Stimulated activated naive CD8-positive, alpha-beta T cell treated with anti-CD3 and anti-CD28 coated beads, Interleukin-15, Interleukin-2, amounts not matched to agents 100 ng/mL and 50 ng/mL, for 24 hours (primary cell): ENCODE data around the gene RARRES2.

Experiments used
- H3K27ac Mint-ChIP-seq: one replicate; pipeline ENCODE4 v1.8.0; 2021; ENCODE audit warnings: mild to moderate bottlenecking, mixed read lengths
- H3K27me3 Mint-ChIP-seq: one replicate; pipeline ENCODE4 v1.8.0; 2021; ENCODE audit warnings: mixed read lengths
- H3K36me3 Mint-ChIP-seq: one replicate; pipeline ENCODE4 v1.8.0; 2021; ENCODE audit warnings: low read depth, mixed read lengths
- H3K4me1 Mint-ChIP-seq: one replicate; pipeline ENCODE4 v1.8.0; 2021; ENCODE audit warnings: low read depth, mixed read lengths
- H3K4me3 Mint-ChIP-seq: one replicate; pipeline ENCODE4 v1.8.0; 2021; ENCODE audit warnings: mild to moderate bottlenecking, mixed read lengths
- H3K9me3 Mint-ChIP-seq: one replicate; pipeline ENCODE4 v1.8.0; 2021; ENCODE audit warnings: mixed read lengths

The RARRES2 gene

DNA sequence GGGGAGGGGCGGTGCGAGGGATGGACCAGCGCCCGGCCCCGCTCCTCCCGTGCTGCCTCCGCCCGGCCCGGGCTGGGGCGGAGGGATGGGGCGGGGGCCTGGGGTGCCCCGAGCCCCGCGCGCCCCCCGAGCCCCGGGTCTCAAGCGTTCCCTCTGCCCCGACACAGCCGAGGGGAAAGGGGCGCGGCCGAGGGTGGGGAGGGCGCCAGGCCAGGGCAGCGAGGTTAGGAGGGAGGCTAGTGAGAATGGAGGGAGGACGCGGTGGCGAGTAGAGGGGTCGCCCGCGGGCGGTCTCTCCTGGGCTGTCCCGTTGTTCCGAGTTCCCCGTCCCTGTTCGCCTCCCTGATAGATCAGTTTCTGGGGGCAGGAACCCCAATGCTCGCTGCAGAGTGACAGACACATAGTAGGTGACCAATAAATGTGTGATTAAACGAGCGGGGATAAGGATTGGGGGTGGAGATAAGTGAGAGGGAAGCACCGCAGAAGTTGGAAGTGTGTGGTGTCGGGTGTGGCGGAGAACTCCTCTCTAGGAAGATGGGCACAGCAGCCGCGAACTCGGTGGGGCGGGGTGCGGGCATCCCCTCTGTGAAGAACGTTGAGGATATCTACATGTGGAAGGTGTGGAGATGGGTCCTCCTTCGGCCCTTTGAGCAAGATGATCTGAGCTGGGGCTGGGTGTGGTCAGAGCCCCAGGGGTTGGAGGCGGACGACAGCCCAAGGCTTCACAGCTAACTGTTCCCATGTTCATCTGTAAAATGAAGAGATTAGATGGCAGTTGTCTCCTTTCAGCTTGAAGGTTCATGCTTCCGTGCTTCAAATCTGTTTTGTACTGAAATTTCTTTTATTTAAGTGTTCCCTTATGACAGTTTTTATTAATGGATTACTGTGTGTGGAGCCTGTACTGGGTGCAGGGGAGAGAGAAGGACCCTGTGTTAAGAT lies 38.3 kb upstream of the RARRES2 start:
- Mint-ChIP-seq H3K27me3 (no peaks in the 10 kb centered on the region), H3K27ac (peak overlapping the region; percentile 79), H3K4me3 (peak overlapping the region; percentile 89), H3K36me3 (peaks cover 4% of the 10 kb centered on the region), H3K9me3 (no peaks in the 10 kb centered on the region), H3K4me1 (peaks cover 51% of the 10 kb centered on the region)

DNA sequence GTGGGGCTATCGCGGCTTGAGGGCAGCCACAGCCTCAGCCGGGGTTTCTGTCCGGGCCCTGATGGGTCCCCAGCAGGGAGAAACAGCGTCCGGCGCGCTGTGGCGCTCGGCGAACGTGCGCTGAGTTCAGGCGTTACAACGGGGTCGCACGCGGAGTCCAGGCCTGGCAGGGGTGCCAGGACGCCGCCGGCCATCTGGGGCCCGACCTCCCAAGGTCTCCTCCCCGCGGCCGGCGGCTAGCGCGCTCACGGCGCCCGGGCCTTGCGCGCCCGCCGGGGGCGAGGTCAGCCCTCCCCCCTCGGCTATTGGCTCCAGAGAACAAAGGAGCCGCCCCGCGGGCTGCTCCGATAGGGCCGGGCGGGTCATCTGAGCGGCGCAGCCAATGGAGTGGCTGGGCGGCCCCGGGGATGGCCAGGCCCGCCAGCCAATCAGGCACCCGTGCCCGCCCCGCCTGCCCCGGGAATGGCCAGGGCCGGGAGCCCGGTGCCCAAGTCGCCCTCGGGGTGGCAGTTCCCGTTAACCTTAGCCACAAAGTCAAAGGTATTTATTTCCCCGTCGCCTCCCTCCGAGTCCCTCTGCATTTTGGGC lies 37.5 kb upstream of the RARRES2 start, which contains the start of gene ZNF775:
Gene ZNF775 (plus strand): TSS at position 478 of the 588 bp plus-strand sequence. CDS start 9,141 bp downstream, outside the sequence.
- peaks cover 56% of the 10 kb centered on the region for H3K4me1 Mint-ChIP-seq
- peak within 1 kb of the TSS; percentile 79 for H3K27ac Mint-ChIP-seq
- H3K36me3 Mint-ChIP-seq = peaks cover 11% of the 10 kb centered on the region
- no peaks in the 10 kb centered on the region for H3K9me3 Mint-ChIP-seq
- H3K27me3 Mint-ChIP-seq = no peaks in the 10 kb centered on the region
- peak within 1 kb of the TSS; percentile 89 for H3K4me3 Mint-ChIP-seq

DNA sequence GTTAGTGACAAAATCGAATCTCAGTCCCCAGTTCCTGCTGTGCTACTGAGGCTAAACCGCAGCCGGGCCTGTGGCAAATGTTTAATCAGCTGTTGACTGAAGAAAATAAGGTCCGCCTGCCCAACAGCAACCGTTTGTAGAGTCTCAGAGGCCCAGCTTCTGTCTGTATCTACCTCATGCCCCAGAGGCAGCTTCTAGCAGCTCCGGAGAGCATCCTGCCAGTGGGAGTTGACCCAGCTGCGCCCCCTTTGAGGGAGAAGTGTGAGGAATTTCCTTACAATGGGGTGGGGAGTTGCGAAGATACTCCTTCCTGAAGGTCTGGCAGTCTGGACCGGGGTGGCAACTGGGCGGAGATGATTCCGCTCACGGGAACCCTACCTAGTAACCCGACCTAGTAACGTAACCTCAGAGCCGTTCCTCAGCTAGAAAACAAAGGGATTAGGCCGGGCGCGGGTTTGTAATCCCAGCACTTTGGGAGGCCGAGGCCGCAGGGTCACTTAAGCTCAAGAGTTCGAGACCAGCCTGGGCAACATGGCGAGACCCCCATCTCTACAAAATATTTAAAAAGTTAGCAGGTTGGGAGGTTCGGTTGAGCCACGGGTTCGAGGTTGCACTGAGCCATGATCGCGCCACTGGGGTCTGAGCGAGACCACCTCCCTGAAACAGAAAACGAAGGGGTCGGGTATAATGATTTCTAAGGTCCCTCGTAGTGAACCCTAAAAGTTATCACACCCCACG lies 36.9 kb upstream of the RARRES2 start:
- Mint-ChIP-seq H3K4me3 (peak overlapping the region; percentile 77), H3K4me1 (peaks cover 59% of the 10 kb centered on the region), H3K27ac (peak overlapping the region; percentile 68), H3K9me3 (no peaks in the 10 kb centered on the region), H3K36me3 (peaks cover 17% of the 10 kb centered on the region), H3K27me3 (no peaks in the 10 kb centered on the region)

DNA sequence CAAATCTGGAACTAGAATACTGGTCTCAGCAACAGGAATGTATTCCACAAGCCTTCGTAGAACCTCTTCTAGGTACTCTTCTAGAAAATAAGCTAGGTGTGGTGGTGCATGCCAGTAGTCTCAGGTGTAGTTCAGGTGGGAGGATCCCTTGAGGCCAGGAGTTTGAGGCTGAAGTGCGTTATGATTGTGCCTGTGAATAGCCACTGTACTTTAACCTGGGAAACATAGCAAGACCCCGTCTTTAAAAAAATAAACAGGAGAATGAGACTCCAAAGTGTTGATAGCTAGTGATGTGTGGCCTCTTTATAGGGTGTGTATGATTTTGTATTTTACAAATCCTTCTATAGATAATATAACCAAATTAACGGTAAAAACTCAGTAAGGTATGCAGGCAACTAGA lies 36.2 kb upstream of the RARRES2 start:
- no peaks in the 10 kb centered on the region for H3K9me3 Mint-ChIP-seq
- peak overlapping the region; percentile 77 for H3K4me3 Mint-ChIP-seq

DNA sequence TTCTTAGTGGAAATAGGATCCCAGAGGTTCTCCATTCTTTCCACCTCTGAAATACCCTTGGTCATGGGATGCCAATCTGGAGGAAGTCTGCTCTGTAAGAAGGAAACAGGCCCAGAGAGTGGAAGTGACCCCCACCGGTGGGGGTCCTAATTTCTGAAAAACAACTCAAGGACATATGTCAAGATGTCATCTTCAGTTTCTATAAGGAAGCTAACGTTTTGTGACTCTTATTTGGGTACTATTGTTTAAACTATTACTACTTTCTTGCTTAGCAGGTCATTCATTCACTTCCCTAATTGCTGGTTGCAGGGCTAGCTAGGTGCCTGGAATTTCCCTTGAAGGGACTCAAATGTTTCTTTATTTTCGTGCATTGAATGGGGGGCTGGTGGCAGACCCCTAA lies 35.8 kb upstream of the RARRES2 start:
- peak overlapping the region; percentile 52 for H3K27ac Mint-ChIP-seq
- no peaks in the 10 kb centered on the region for H3K27me3 Mint-ChIP-seq
- H3K9me3 Mint-ChIP-seq = no peaks in the 10 kb centered on the region
- H3K4me1 Mint-ChIP-seq = peaks cover 63% of the 10 kb centered on the region
- no peak overlapping the region for H3K4me3 Mint-ChIP-seq
- H3K36me3 Mint-ChIP-seq = peaks cover 24% of the 10 kb centered on the region

More for the DNA sequence above, 36.2 kb upstream of the RARRES2 start:
- Mint-ChIP-seq H3K27me3 (no peaks in the 10 kb centered on the region), H3K36me3 (peaks cover 21% of the 10 kb centered on the region), H3K27ac (peak overlapping the region; percentile 52), H3K4me1 (peaks cover 63% of the 10 kb centered on the region)

DNA sequence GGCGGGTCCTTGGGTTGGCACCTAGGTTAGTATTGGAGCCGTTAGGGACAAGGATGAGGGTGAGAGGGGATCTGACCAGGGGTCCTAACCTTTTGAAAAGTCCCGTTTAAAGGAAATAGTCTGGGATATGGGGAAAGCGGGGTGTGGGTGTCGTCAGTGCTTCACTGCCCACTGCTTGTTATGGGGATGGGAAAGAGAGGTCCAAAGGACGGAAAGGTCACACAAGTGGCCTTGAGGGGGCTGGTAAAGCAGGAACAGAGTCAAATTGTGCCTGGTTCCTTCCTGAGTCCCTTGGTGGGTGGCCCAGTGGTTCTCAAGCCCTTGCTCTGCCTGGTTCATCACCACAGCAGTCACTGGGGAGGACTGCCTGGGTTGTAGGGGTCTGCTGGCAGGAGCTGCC lies 35.1 kb upstream of the RARRES2 start:
- Mint-ChIP-seq H3K9me3 (no peaks in the 10 kb centered on the region), H3K4me1 (peaks cover 63% of the 10 kb centered on the region), H3K27ac (peak overlapping the region; percentile 89), H3K36me3 (peaks cover 24% of the 10 kb centered on the region), H3K4me3 (peak overlapping the region; percentile 65), H3K27me3 (no peaks in the 10 kb centered on the region)

DNA sequence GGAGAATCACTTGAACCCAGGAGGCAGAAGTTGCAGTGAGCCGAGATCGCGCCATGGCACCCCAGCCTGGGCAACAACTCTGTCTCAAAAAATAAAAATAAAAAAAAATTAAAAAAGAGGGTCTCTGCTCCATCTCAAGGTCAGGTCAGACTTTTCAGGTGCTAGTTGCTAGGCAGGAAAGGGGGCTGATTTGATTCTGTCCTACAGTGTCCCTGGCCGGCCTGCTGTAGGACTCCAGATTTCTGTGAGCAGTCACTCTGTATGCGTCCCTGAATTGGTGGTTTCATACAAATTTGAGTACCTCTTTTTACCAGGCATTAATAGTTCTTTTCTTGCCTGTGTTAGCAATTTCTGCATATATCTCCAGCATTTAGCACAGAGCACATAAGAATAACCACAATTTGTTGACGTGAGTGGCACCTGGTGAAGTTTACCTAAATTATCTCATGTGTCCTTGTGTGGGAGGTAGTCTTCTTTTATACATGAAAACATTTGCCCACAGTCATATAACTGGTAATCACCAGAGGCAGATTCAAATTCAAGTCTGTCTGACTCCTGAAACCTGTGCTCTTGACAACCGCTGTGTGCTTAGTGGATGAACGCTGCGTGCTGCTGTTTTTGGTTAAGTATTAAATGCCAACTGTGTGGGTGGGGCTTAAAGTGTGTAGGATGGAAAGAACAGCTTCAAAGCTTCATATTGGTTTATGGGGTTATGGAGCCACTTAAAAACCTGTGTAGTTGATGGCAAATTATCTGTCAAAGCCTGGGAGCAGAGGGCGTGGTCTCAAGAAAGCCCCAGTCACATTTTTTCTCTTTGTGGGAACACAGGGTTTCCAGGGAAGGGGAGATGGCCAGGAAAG lies 34.5 kb upstream of the RARRES2 start:
- Mint-ChIP-seq H3K27ac (peak overlapping the region; percentile 89), H3K9me3 (no peaks in the 10 kb centered on the region), H3K27me3 (no peaks in the 10 kb centered on the region), H3K36me3 (peaks cover 25% of the 10 kb centered on the region), H3K4me3 (peak overlapping the region; percentile 65), H3K4me1 (peaks cover 59% of the 10 kb centered on the region)

DNA sequence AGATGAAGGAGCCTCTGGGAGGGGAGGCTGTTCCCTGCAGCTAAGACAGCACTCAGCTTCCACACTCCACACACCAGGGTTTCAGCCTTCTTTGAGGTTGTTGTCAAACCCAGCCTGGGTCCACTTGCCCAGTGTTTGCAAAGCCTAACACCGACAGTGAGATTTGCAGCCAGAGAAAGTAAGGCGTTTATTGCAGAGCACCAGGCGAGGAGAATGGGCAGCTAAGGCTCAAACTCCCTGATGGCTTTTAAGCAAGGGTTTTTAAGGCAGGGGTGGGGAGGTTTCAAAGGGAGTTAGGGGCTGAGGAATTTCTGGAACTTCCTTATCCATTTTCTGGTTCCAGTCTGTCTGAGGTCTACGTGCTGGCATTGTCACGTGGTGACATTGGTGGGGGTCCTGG lies 33.0 kb upstream of the RARRES2 start:
- no peaks in the 10 kb centered on the region for H3K9me3 Mint-ChIP-seq
- H3K4me3 Mint-ChIP-seq = no peak overlapping the region
- no peaks in the 10 kb centered on the region for H3K27me3 Mint-ChIP-seq
- peaks cover 30% of the 10 kb centered on the region for H3K36me3 Mint-ChIP-seq
- peak overlapping the region; percentile 2 for H3K27ac Mint-ChIP-seq
- H3K4me1 Mint-ChIP-seq = peaks cover 59% of the 10 kb centered on the region

DNA sequence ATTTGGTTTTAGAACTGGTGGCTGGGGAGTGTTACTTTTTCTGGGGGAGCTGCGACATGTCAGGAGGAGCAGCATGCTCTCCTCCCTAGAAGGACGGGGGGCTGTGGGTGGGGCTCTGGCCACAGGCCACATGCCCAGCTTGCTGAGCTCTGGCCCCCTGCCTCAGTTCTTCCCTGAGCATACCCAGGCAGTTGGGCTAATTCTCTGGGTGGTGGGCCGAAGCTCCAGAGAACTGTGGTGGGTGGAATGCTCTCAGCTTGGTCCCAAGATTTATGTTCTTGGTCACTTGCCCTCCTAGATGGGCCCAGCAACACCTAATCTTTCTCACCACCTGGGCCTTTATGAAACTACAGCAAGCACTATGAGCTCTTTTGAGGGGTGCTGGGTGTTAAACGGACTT lies 32.6 kb upstream of the RARRES2 start:
- H3K36me3 Mint-ChIP-seq = peaks cover 30% of the 10 kb centered on the region

DNA sequence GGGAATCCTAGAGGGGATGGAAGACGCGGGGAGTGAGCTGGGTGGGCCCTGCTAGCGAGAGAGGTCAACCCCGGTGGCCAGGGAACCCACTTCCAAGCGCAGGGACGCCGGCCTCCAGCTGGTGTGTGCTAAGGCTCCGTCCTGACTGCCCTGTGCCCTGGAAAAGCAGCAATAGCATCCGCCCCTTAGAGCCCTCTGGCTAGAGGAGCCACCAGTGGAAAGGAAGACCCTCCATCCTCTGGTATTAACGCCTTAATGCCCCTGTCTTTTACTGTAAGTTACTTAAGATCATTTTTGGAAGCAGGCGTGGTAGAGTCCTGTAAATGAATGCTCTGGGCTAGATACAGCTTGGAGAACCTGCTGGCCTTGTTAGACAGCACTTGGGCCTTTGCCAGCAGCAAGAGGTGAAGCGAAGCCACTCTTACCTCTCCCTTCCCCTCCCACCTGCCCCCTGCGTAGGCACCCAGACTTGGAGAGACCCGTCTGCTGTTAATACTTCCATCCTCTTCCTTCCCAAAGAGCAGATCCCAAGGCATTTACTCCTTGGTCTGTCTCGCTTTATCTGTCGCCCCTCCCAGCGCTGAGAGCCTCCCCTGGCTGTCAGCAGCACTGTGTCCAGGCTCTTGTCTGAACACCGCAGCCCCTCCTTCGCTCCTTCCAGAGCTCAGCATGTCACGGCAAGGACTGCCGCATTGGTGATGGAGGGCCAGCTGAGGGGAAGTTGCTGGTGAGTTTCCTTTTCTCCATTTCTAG lies 31.8 kb upstream of the RARRES2 start:
- Mint-ChIP-seq H3K27me3 (no peaks in the 10 kb centered on the region), H3K4me1 (peaks cover 64% of the 10 kb centered on the region), H3K9me3 (no peaks in the 10 kb centered on the region), H3K4me3 (no peak overlapping the region), H3K36me3 (peaks cover 30% of the 10 kb centered on the region), H3K27ac (peak overlapping the region; percentile 40)

More for the DNA sequence above, 32.6 kb upstream of the RARRES2 start:
- Mint-ChIP-seq H3K27ac (peak overlapping the region; percentile 2), H3K4me1 (peaks cover 64% of the 10 kb centered on the region), H3K27me3 (no peaks in the 10 kb centered on the region), H3K4me3 (no peak overlapping the region), H3K9me3 (no peaks in the 10 kb centered on the region)

DNA sequence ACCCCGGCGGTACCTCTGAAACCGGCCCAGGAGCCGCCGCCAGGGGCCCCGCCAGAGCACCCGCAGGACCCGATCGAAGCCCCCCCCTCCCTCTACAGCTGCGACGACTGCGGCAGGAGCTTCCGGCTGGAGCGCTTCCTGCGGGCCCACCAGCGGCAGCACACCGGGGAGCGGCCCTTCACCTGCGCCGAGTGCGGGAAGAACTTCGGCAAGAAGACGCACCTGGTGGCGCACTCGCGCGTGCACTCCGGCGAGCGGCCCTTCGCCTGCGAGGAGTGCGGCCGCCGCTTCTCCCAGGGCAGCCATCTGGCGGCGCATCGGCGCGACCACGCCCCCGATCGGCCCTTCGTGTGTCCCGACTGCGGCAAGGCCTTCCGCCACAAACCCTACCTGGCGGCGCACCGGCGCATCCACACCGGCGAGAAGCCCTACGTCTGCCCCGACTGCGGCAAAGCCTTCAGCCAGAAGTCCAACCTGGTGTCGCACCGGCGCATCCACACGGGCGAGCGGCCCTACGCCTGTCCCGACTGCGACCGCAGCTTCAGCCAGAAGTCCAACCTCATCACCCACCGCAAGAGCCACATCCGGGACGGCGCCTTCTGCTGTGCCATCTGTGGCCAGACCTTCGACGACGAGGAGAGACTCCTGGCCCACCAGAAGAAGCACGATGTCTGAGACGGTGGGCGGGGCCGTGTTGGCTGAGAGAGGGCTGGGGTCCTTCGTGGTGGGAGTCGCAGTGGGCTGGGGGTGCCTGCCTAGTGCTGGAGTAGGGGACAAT lies 31.0 kb upstream of the RARRES2 start:
- no peaks in the 10 kb centered on the region for H3K27me3 Mint-ChIP-seq
- H3K27ac Mint-ChIP-seq = no peak overlapping the region
- no peak overlapping the region for H3K4me3 Mint-ChIP-seq
- H3K4me1 Mint-ChIP-seq = peaks cover 64% of the 10 kb centered on the region
- no peaks in the 10 kb centered on the region for H3K9me3 Mint-ChIP-seq
- peaks cover 30% of the 10 kb centered on the region for H3K36me3 Mint-ChIP-seq

DNA sequence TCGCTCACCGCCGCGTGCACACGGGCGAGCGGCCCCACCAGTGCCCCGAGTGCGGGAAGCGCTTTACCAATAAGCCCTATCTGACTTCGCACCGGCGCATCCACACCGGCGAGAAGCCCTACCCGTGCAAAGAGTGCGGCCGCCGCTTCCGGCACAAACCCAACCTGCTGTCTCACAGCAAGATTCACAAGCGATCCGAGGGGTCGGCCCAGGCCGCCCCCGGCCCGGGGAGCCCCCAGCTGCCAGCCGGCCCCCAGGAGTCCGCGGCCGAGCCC lies 30.5 kb upstream of the RARRES2 start:
- H3K27me3 Mint-ChIP-seq = no peaks in the 10 kb centered on the region
- no peak overlapping the region for H3K27ac Mint-ChIP-seq
- H3K4me1 Mint-ChIP-seq = peaks cover 64% of the 10 kb centered on the region
- peaks cover 30% of the 10 kb centered on the region for H3K36me3 Mint-ChIP-seq
- H3K4me3 Mint-ChIP-seq = no peak overlapping the region
- no peaks in the 10 kb centered on the region for H3K9me3 Mint-ChIP-seq
